ENCODE measurements around the gene NF1.

The NF1 gene

GRCh38 chr17:31388351-31388750 lies 293.6 kb downstream of the NF1 start:
- H3K4me3 Mint-ChIP-seq, result no peak overlapping the region
- H3K36me3 Mint-ChIP-seq, result no peaks in the 10 kb centered on the region
- CTCF ChIA-PET, result interaction anchor here (1.0 to 2.0 kb wide), 5 partner anchors 47 to 454 kb away, joined by 3 to 22 read pairs (median 7); no protein-coding TSS in a partner anchor
- DNase-seq, result no peak
- peaks cover 64% of the 10 kb centered on the region for H3K27me3 Mint-ChIP-seq
- no peak overlapping the region for H3K27ac Mint-ChIP-seq
- H3K9me3 Mint-ChIP-seq, result no peaks in the 10 kb centered on the region
- H3K4me1 Mint-ChIP-seq, result peaks cover 8% of the 10 kb centered on the region

GRCh38 chr17:31388770-31389656 lies 294.2 kb downstream of the NF1 start:
- no peak overlapping the region for H3K27ac Mint-ChIP-seq
- no peaks in the 10 kb centered on the region for H3K9me3 Mint-ChIP-seq
- CTCF ChIA-PET, result interaction anchor here (0.7 to 2.0 kb wide), 14 partner anchors 9 to 453 kb away, joined by 3 to 22 read pairs (median 4); no protein-coding TSS in a partner anchor
- peaks cover 8% of the 10 kb centered on the region for H3K4me1 Mint-ChIP-seq
- no peaks in the 10 kb centered on the region for H3K36me3 Mint-ChIP-seq
- peaks cover 71% of the 10 kb centered on the region for H3K27me3 Mint-ChIP-seq
- peak; percentile 55 for DNase-seq
- H3K4me3 Mint-ChIP-seq, result no peak overlapping the region

- H3K27ac Mint-ChIP-seq, result no peak overlapping the region
- CTCF ChIA-PET, result interaction anchor here (0.7 to 2.0 kb wide), 12 partner anchors 8 to 452 kb away, joined by 3 to 22 read pairs (median 4); no protein-coding TSS in a partner anchor
- H3K4me3 Mint-ChIP-seq, result peak overlapping the region; percentile 56
- DNase-seq, result no peak
- no peaks in the 10 kb centered on the region for H3K9me3 Mint-ChIP-seq
- peaks cover 8% of the 10 kb centered on the region for H3K4me1 Mint-ChIP-seq
- H3K27me3 Mint-ChIP-seq, result peaks cover 77% of the 10 kb centered on the region
- H3K36me3 Mint-ChIP-seq, result no peaks in the 10 kb centered on the region
Measured at GRCh38 chr17:31389657-31390381, 295.0 kb downstream of the NF1 start.

- Mint-ChIP-seq H3K27me3 (peaks cover 76% of the 10 kb centered on the region), H3K9me3 (no peaks in the 10 kb centered on the region), H3K4me1 (peaks cover 8% of the 10 kb centered on the region), H3K36me3 (no peaks in the 10 kb centered on the region), H3K4me3 (peak overlapping the region; percentile 56), H3K27ac (no peak overlapping the region)
- CTCF ChIA-PET, result interaction anchor here (1.1 to 2.0 kb wide), 4 partner anchors 133 to 452 kb away, joined by 3 to 22 read pairs (median 6); no protein-coding TSS in a partner anchor
- DNase-seq, result no peak
Measured at GRCh38 chr17:31390426-31390747, 295.6 kb downstream of the NF1 start.

DNA sequence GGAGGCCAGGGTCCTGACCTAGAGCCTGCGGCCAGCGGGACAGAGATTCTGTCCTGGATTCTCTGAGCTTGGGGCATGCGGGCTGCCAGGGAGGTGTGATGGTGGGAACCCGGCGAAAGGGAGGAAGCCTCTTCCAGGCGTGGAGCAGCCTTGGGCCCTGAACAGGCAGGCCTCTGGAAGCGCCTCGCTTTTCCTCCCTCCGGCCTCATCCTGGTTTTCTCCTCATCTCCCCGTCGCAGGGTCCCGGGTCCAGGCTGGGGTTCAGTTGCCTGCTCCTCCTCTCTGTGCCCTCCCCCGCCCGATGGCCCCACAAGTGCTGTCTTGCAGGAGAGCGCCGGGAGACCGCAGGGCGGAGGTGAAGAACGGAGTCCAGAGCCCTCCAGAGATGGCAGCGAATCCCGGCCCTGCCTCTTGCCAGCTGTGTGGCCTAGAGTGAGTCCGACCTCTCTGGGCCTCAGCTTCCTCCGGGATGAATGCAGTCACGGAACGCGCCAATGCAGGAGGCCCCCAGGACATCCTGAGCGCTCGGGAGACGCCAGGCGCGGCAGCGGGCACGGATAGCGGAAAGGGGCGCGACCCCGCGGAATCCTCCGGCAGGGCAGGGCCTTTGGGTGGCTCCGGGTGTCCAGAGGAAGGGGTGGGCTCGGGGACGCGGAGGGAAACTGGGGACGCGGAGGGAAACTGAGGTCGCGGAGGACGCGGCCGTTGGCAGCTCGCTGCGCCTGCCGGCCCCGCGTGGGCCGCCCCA lies 296.1 kb downstream of the NF1 start:
- Mint-ChIP-seq H3K27me3 (peaks cover 76% of the 10 kb centered on the region), H3K36me3 (no peaks in the 10 kb centered on the region), H3K27ac (no peak overlapping the region), H3K9me3 (no peaks in the 10 kb centered on the region), H3K4me1 (peaks cover 8% of the 10 kb centered on the region), H3K4me3 (peak overlapping the region; percentile 58)
- CTCF ChIA-PET, result interaction anchor here (1.1 to 1.7 kb wide), 2 partner anchors 132 to 134 kb away, joined by 3 to 4 read pairs; no protein-coding TSS in a partner anchor
- DNase-seq, result no peak

DNA sequence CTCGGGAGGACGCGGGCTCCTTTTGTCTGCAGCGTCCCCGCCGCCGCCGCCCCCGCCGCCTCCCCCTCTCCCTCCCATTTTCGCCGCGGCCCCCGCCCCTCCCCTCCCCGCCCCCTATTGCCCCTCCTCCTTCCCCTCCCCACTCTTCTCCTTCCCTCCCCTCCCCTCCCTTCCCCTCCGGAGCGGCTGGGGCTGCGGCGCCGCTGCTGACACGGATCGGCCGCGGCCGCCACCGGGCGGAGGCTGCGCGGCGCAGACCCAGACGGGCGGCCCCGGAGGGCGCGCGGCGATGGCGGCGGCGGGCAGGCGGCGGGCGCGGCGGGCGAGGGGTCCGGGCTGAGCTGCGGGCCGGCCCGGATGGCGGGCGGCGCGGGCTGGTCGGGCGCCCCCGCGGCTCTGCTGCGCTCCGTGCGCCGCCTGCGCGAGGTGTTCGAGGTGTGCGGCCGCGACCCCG lies 296.7 kb downstream of the NF1 start, which contains the start of gene RAB11FIP4:
RAB11FIP4 (plus strand) TSS at position 180 of the 454 bp plus-strand sequence; CDS start at position 358, 178 bp downstream.
- Mint-ChIP-seq H3K27me3 (peaks cover 78% of the 10 kb centered on the region), H3K9me3 (no peaks in the 10 kb centered on the region), H3K36me3 (no peaks in the 10 kb centered on the region), H3K27ac (no peak within 1 kb of the TSS), H3K4me3 (peak within 1 kb of the TSS; percentile 58), H3K4me1 (peaks cover 8% of the 10 kb centered on the region)
- DNase-seq, result peak; percentile 37
- CTCF ChIA-PET, result interaction anchor here (1.1 kb wide), 1 partner anchor 134 kb away, joined by 3 read pairs; no protein-coding TSS in a partner anchor

DNA sequence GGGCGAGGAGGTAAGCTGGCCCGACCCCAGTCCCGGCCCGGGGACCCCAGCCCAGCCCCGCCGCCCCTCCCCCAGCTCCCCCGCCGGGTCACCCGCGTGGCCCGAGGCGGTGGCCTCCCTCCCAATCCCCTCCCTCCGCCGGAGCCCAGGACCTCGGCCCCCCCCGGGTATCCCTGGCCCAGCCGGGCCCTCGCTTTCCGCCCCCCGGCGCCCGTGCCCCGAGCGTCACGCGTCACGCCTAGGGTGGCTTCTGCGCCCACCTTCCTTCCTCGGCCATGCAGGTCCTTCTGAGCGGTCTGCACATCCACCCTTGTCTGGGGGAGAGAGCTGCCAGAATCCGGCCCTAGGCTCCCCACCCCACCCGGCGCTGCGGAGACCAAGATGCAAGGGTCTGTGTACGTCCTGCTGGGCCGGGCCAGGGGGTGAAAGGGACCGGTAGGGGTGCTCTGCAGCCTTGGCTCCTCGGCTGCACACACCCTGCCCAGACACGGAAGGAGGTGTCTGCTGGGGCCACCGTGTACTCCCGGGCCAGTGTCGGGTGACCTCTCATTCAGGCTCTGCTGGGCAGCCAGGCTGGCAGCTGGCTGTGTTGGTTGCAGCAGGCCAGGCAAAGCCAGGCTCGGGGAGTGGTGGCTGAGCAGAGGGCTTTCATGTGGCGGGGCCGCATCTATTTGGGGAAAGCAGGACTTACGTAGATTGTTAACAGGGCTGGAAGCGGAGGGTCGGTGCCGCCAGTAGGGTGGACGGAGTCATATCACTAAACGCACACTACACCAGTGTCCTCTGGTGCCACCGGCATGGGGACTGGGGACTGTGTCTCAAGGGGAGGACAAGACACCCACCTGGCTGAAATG lies 297.5 kb downstream of the NF1 start:
- no peak for DNase-seq
- Mint-ChIP-seq H3K36me3 (no peaks in the 10 kb centered on the region), H3K27ac (no peak overlapping the region)

GRCh38 chr17:31392856-31393748 lies 298.3 kb downstream of the NF1 start:
- H3K4me1 Mint-ChIP-seq, result peaks cover 8% of the 10 kb centered on the region
- DNase-seq, result no peak
- CTCF ChIA-PET, result no interaction called here

More for the DNA sequence above, 297.5 kb downstream of the NF1 start:
- CTCF ChIA-PET, result no interaction called here
- Mint-ChIP-seq H3K4me3 (peak overlapping the region; percentile 57), H3K4me1 (peaks cover 8% of the 10 kb centered on the region), H3K9me3 (no peaks in the 10 kb centered on the region), H3K27me3 (peaks cover 78% of the 10 kb centered on the region)

GRCh38 chr17:31393749-31394146 lies 299.0 kb downstream of the NF1 start:
- no peaks in the 10 kb centered on the region for H3K36me3 Mint-ChIP-seq
- no peak overlapping the region for H3K27ac Mint-ChIP-seq
- H3K27me3 Mint-ChIP-seq, result peaks cover 81% of the 10 kb centered on the region
- H3K4me3 Mint-ChIP-seq, result no peak overlapping the region
- CTCF ChIA-PET, result no interaction called here
- DNase-seq, result no peak
- H3K4me1 Mint-ChIP-seq, result peaks cover 8% of the 10 kb centered on the region
- H3K9me3 Mint-ChIP-seq, result no peaks in the 10 kb centered on the region

More at GRCh38 chr17:31392856-31393748, 298.3 kb downstream of the NF1 start:
- Mint-ChIP-seq H3K9me3 (no peaks in the 10 kb centered on the region), H3K4me3 (peak overlapping the region; percentile 52), H3K27me3 (peaks cover 81% of the 10 kb centered on the region), H3K36me3 (no peaks in the 10 kb centered on the region), H3K27ac (no peak overlapping the region)

DNA sequence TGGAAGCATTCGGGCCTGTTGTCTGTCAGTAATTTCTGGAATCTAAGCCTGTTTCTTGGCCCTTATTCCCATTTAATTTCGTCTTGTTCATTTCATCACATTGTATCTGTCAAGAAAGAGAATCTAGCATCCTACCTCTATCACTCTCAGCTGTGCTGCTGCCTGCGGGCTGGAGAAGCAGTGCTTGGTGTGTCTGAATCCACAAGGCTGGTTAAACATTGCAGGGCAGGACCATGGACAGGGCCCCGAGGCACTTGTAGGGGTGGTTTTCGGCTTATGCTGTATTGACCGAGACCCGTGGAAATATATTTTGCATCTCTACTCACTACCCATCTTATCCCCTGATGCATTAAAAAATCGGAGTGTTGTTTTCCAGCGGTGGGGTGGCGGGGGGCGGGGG lies 299.8 kb downstream of the NF1 start:
- peaks cover 8% of the 10 kb centered on the region for H3K4me1 Mint-ChIP-seq
- CTCF ChIA-PET, result no interaction called here
- H3K36me3 Mint-ChIP-seq, result no peaks in the 10 kb centered on the region
- no peaks in the 10 kb centered on the region for H3K9me3 Mint-ChIP-seq
- DNase-seq, result peak; percentile 83
- peaks cover 76% of the 10 kb centered on the region for H3K27me3 Mint-ChIP-seq
- H3K27ac Mint-ChIP-seq, result no peak overlapping the region
- H3K4me3 Mint-ChIP-seq, result peak overlapping the region; percentile 12

- Mint-ChIP-seq H3K27ac (no peak overlapping the region), H3K4me3 (no peak overlapping the region), H3K4me1 (peaks cover 3% of the 10 kb centered on the region), H3K9me3 (no peaks in the 10 kb centered on the region), H3K36me3 (no peaks in the 10 kb centered on the region), H3K27me3 (peaks cover 58% of the 10 kb centered on the region)
- CTCF ChIA-PET, result interaction anchor here (0.8 kb wide), 1 partner anchor 128 kb away, joined by 3 read pairs; no protein-coding TSS in a partner anchor
- no peak for DNase-seq
Measured at GRCh38 chr17:31397256-31397939, 302.6 kb downstream of the NF1 start.
